A549 (cell line): ENCODE measurements around the gene TNF.

Experiments
- BHLHE40 ChIP-seq: IDR thresholded peaks from 2 replicates; pipeline ENCODE4 v1.6.1; 2012; ENCODE audit warnings: low read depth, low read length, inconsistent platforms
- CBX2 ChIP-seq: fragments of 200-600 bp; sonication (generic); IDR thresholded peaks from 2 replicates; pipeline ENCODE4 v1.6.1; 2016; ENCODE audit warnings: low read depth, mild to moderate bottlenecking, borderline replicate concordance
- EP300 ChIP-seq, 2 experiments: fragments of >200 bp; sonication (Bioruptor Twin); formaldehyde crosslinking; IDR thresholded peaks; 2 replicates in 1 of 2; 3 replicates in 1 of 2; pipeline ENCODE4 v1.6.1; 2016 to 2017
- FOSL2 ChIP-seq, 2 experiments: fragments of 450-650 bp in 1 of 2; fragments of >200 bp in 1 of 2; sonication (Bioruptor Twin) in 1 of 2; formaldehyde crosslinking; IDR thresholded peaks; 2 replicates each; pipeline versions ENCODE4 v1.5.0 to v1.6.1; 2016 to 2020; ENCODE audit warnings: mild to moderate bottlenecking in 1 of 2, moderate library complexity in 1 of 2
- POLR2A ChIP-seq: IDR thresholded peaks from 2 replicates; pipeline ENCODE4 v1.6.1; 2012; ENCODE audit warnings: mild to moderate bottlenecking, low read length
- RAD21 ChIP-seq, 2 experiments: fragments of >200 bp in 1 of 2; sonication (Bioruptor Twin) in 1 of 2; formaldehyde crosslinking in 1 of 2; IDR thresholded peaks in 1 of 2; conservative IDR thresholded peaks in 1 of 2; 2 replicates in 1 of 2; 3 replicates in 1 of 2; pipeline ENCODE4 v1.6.1; 2012 to 2018; ENCODE audit warnings: inconsistent platforms in 1 of 2
- TF ChIP-seq, protein P1 (sequence below): fragments of >200 bp; sonication (Bioruptor Twin); formaldehyde crosslinking; IDR thresholded peaks from 3 replicates; pipeline ENCODE4 v1.5.1; 2016
- TF ChIP-seq, protein P2 (sequence below): IDR thresholded peaks from 2 replicates; pipeline ENCODE4 v1.6.1; 2012
- TF ChIP-seq, protein P3 (sequence below): fragments of 200-600 bp; sonication (generic); IDR thresholded peaks from 2 replicates; pipeline ENCODE4 v1.6.1; 2016; ENCODE audit warnings: antibody characterized with exemption, mild to moderate bottlenecking, moderate library complexity

DNA sequence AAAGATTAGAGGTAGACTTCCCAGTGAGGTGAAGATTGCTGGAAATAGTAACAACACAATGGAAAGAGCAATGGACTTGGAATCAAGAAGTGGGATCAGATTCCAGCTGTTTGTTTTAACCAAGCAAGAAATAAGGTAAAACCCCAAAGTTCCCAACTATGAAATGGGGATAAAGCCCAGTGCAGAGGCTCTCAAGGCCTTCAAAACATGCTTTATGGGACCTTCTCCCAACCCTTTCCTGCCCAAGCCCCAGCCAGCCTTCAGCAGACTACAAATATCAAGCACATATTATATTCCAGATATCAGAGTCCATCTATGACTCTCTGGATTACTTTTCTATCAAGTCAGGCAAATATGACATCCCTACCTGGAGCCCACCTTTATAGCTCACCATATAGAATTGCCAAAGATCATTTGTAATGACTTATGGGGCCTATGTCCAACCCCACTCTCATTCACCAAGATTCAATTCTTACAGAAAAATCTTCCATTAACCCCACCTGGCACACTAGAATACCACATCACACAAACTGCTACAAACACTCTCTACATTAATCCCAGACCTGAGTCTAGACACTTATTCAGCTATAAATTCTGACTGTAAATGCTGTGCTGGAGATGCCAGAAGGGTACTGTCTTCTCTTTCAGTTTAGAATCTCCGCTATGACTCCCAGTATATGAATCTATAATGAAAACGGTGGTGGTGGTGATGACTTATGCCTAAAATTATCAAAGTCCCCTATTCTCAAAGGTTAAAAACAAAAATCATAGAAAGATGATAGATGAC lies 39.6 kb upstream of the TNF start:
- TF ChIP-seq FOSL2 (IDR thresholded peaks at IDR 0.05) (no peak), FOSL2 (CRISPR knock-in tag; IDR thresholded peaks at IDR 0.05) (no peak), EP300 (IDR thresholded peaks at IDR 0.05) (no peak), POLR2A (no peak), RAD21 (conservative IDR thresholded peaks at IDR 0.05 in 1 of 2, IDR thresholded peaks at IDR 0.05 in 1 of 2) (no peak), BHLHE40 (no peak), CBX2 (no peak)
- TF ChIP-seq, protein P1, sequence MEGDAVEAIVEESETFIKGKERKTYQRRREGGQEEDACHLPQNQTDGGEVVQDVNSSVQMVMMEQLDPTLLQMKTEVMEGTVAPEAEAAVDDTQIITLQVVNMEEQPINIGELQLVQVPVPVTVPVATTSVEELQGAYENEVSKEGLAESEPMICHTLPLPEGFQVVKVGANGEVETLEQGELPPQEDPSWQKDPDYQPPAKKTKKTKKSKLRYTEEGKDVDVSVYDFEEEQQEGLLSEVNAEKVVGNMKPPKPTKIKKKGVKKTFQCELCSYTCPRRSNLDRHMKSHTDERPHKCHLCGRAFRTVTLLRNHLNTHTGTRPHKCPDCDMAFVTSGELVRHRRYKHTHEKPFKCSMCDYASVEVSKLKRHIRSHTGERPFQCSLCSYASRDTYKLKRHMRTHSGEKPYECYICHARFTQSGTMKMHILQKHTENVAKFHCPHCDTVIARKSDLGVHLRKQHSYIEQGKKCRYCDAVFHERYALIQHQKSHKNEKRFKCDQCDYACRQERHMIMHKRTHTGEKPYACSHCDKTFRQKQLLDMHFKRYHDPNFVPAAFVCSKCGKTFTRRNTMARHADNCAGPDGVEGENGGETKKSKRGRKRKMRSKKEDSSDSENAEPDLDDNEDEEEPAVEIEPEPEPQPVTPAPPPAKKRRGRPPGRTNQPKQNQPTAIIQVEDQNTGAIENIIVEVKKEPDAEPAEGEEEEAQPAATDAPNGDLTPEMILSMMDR = no peak
- TF ChIP-seq, protein P2, sequence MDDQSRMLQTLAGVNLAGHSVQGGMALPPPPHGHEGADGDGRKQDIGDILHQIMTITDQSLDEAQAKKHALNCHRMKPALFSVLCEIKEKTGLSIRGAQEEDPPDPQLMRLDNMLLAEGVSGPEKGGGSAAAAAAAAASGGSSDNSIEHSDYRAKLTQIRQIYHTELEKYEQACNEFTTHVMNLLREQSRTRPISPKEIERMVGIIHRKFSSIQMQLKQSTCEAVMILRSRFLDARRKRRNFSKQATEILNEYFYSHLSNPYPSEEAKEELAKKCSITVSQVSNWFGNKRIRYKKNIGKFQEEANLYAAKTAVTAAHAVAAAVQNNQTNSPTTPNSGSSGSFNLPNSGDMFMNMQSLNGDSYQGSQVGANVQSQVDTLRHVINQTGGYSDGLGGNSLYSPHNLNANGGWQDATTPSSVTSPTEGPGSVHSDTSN = no peak
- TF ChIP-seq, protein P3, sequence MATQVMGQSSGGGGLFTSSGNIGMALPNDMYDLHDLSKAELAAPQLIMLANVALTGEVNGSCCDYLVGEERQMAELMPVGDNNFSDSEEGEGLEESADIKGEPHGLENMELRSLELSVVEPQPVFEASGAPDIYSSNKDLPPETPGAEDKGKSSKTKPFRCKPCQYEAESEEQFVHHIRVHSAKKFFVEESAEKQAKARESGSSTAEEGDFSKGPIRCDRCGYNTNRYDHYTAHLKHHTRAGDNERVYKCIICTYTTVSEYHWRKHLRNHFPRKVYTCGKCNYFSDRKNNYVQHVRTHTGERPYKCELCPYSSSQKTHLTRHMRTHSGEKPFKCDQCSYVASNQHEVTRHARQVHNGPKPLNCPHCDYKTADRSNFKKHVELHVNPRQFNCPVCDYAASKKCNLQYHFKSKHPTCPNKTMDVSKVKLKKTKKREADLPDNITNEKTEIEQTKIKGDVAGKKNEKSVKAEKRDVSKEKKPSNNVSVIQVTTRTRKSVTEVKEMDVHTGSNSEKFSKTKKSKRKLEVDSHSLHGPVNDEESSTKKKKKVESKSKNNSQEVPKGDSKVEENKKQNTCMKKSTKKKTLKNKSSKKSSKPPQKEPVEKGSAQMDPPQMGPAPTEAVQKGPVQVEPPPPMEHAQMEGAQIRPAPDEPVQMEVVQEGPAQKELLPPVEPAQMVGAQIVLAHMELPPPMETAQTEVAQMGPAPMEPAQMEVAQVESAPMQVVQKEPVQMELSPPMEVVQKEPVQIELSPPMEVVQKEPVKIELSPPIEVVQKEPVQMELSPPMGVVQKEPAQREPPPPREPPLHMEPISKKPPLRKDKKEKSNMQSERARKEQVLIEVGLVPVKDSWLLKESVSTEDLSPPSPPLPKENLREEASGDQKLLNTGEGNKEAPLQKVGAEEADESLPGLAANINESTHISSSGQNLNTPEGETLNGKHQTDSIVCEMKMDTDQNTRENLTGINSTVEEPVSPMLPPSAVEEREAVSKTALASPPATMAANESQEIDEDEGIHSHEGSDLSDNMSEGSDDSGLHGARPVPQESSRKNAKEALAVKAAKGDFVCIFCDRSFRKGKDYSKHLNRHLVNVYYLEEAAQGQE = no peak
